Measurements from ENCODE around the gene SERTAD1. TPM values are rescaled to one million over a fixed set of nuclear protein-coding genes. Genes with fewer than 3 reads are reported as not detected.
A peak's percentile ranks its signal among the peaks of the same experiment; 100 is the strongest.

SERTAD1 gene
- total RNA-seq, 1 donor from 2014 or later = 17.6 TPM

GRCh38 chr19:40407714-40408597 is 17.8 kb downstream of the SERTAD1 start:
- no peak overlapping the region for H3K27ac ChIP-seq
- ATAC-seq = no peak
- H3K9me3 ChIP-seq = no peaks in the 10 kb centered on the region
- peaks cover 37% of the 10 kb centered on the region for H3K4me1 ChIP-seq
- no peak overlapping the region for H3K4me3 ChIP-seq
- H3K27me3 ChIP-seq (ENCODE audit: low read depth) = no peaks in the 10 kb centered on the region
- no peaks in the 10 kb centered on the region for H3K36me3 ChIP-seq
- TF ChIP-seq, protein P1, sequence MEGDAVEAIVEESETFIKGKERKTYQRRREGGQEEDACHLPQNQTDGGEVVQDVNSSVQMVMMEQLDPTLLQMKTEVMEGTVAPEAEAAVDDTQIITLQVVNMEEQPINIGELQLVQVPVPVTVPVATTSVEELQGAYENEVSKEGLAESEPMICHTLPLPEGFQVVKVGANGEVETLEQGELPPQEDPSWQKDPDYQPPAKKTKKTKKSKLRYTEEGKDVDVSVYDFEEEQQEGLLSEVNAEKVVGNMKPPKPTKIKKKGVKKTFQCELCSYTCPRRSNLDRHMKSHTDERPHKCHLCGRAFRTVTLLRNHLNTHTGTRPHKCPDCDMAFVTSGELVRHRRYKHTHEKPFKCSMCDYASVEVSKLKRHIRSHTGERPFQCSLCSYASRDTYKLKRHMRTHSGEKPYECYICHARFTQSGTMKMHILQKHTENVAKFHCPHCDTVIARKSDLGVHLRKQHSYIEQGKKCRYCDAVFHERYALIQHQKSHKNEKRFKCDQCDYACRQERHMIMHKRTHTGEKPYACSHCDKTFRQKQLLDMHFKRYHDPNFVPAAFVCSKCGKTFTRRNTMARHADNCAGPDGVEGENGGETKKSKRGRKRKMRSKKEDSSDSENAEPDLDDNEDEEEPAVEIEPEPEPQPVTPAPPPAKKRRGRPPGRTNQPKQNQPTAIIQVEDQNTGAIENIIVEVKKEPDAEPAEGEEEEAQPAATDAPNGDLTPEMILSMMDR (IDR thresholded peaks at IDR 0.05) = no peak
- intact Hi-C loops (cut with DNase I) = no loop called here
- no peak for DNase-seq

DNA sequence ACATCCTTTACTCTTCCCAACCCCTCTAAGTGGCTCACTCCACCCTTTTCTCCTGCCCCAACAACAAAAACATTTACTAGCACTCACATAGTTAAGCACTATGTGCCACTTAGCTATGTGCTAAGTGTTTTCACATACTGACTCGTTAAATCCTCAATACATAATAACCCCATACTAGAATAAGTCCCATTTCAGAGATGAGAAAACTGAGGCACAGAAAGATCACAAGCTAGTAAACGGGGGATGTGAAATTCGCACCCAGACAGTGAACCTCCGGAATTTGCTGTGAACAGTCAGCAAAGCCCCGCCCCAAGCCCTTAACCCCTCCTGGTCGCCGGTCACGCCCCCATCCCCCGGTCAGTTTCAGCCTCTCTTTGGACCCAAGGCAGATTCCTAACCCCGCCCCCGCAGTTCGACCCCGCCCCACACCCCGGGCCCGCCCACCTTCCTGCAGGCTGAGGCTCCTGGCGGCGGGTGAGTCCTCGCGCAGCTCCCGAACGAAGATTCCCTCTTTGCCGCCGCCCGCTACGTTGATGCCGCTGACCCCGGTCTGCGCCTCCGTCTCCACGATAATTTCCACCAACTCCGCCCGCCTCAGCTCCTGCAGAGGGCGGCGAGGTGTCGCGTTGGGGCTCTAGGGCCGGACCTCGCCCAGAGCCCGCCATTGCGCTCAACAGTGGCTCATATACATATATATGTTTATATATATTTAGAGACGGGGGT is 22.4 kb downstream of the SERTAD1 start:
- peak; percentile 95 for DNase-seq
- TF ChIP-seq, protein P1 (IDR thresholded peaks at IDR 0.05) = no peak
- Histone ChIP-seq H3K9me3 (no peaks in the 10 kb centered on the region), H3K27ac (peak overlapping the region; percentile 81), H3K4me3 (peak overlapping the region; percentile 71), H3K36me3 (peaks cover 12% of the 10 kb centered on the region), H3K4me1 (peaks cover 30% of the 10 kb centered on the region), H3K27me3 (ENCODE audit: low read depth) (no peaks in the 10 kb centered on the region)
- intact Hi-C loops (cut with DNase I) = no loop called here
- peak; percentile 96 for ATAC-seq

- ATAC-seq (no peak), DNase-seq (no peak)
- H3K4me1 ChIP-seq = peaks cover 25% of the 10 kb centered on the region
- no peak overlapping the region for H3K27ac ChIP-seq
- no peaks in the 10 kb centered on the region for H3K27me3 ChIP-seq (ENCODE audit: low read depth)
- no peak overlapping the region for H3K4me3 ChIP-seq
- peaks cover 36% of the 10 kb centered on the region for H3K36me3 ChIP-seq
- no peaks in the 10 kb centered on the region for H3K9me3 ChIP-seq
- TF ChIP-seq, protein P1 (IDR thresholded peaks at IDR 0.05) = no peak
- intact Hi-C loops (cut with DNase I) = no loop called here
These were observed 25.2 kb downstream of the SERTAD1 start for GRCh38 chr19:40400559-40400958.

- DNase-seq (peak; percentile 86), ATAC-seq (peak; percentile 74 to 78)
- Histone ChIP-seq H3K9me3 (no peaks in the 10 kb centered on the region), H3K4me3 (peak overlapping the region; percentile 27), H3K27ac (no peak overlapping the region), H3K27me3 (ENCODE audit: low read depth) (no peaks in the 10 kb centered on the region), H3K36me3 (peaks cover 36% of the 10 kb centered on the region), H3K4me1 (peaks cover 16% of the 10 kb centered on the region)
- intact Hi-C loops (cut with DNase I) = no loop called here
- TF ChIP-seq, protein P1 (IDR thresholded peaks at IDR 0.05) = no peak
These were observed 27.2 kb downstream of the SERTAD1 start for GRCh38 chr19:40398417-40399131.

GRCh38 chr19:40397568-40397906 is 28.3 kb downstream of the SERTAD1 start:
- Histone ChIP-seq H3K36me3 (peaks cover 36% of the 10 kb centered on the region), H3K4me1 (peaks cover 16% of the 10 kb centered on the region), H3K9me3 (no peaks in the 10 kb centered on the region), H3K27me3 (ENCODE audit: low read depth) (no peaks in the 10 kb centered on the region), H3K4me3 (no peak overlapping the region), H3K27ac (no peak overlapping the region)
- intact Hi-C loops (cut with DNase I) = no loop called here
- DNase-seq (no peak), ATAC-seq (no peak)
- TF ChIP-seq, protein P1 (IDR thresholded peaks at IDR 0.05) = no peak
